NCI-H1417 (cell line): ENCODE data around the gene ITGAL.
A peak's percentile ranks its signal among the peaks of the same experiment; 100 is the strongest.
"Not testable (repeated sequence)": the region's sequence is repeated elsewhere in the genome, so short reads cannot be mapped to it uniquely, and the experiment has no call there.

Source experiments
- DNase-seq, 3 experiments: peaks; one replicate each; lab custom pipeline; 2025; lab: John Stamatoyannopoulos, UW

Gene ITGAL

GRCh38 chr16:30526137-30526822 is 53.7 kb downstream of the ITGAL start, which contains the start of gene ZNF768:
ZNF768 (minus strand) TSS chr16:30526566; CDS start chr16:30526413, 153 bp downstream.
- peak in 2 of 3 experiments; percentile 34 to 40 for DNase-seq

- peak; percentile 94 to 99 (median 99) for DNase-seq
Observed at GRCh38 chr16:30526823-30527634, 54.5 kb downstream of the ITGAL start.

DNA sequence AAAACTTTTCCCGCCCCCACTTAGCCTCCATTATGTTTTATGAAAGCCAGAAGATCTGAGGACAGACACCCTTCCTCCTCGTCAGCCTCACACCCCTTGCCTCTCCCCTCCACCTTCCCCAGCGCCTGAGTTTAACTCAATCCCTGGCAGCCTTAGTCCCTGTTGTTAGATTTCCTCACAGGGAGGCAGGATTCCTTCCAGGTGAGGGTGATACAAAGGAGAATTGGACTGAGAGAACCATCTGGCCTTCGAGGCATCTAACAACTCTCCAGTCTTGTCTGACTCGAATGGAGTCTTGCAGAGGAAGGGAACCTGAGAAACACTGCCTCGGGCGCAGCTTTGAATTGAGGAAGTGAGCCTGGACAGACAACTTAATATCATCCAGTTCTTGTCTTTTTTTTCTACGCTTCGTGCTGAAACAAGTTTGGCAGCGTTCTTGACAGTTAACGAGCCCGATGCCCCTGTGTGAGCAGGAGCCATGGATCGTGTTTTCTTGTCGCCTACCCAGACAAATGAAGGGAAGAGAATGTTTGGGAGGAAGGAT is 55.2 kb downstream of the ITGAL start:
- no peak for DNase-seq

GRCh38 chr16:30528799-30529457 is 56.4 kb downstream of the ITGAL start:
- no peak for DNase-seq

DNA sequence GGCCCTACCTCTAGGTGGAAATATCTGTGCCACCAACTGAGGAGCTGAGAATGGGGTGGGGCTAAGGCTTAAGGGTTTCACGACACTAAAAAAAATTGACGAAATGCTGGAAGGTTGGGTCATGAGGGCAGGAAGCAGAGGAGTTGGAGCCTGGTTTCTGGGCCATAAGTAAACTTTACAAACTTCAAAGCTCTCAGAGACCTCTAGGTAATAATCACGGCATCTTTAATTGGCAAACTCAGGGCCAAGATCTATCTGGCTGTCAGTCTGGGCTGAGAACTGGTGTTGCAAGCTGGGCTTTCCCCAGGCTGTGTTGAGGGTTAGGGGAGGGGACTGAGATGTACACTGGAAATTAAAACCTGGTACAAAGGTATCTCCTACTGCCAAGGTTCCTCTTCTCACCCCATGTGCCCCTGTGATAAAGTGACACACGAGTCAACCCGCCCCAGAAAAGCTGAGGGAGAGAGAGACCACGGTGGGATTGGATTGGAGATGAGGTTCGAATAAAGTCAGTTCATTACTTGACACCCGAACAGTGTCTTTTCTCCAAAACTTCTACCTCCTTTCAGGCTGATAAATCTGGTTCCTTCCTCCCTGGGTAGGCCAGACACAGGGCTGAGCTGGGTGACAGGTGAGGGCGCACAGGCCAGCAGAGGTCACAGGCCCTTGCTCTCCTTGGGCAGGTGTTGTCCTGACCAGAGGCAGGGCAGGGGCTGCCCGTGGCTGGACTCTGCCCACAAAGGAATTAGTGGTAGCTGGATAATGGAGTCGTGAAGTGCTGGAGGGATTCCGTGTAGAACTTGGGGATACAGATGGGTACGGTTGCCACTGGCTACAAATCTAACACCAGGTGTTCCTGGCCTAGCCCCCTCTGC is 57.9 kb downstream of the ITGAL start:
- no peak for DNase-seq

DNA sequence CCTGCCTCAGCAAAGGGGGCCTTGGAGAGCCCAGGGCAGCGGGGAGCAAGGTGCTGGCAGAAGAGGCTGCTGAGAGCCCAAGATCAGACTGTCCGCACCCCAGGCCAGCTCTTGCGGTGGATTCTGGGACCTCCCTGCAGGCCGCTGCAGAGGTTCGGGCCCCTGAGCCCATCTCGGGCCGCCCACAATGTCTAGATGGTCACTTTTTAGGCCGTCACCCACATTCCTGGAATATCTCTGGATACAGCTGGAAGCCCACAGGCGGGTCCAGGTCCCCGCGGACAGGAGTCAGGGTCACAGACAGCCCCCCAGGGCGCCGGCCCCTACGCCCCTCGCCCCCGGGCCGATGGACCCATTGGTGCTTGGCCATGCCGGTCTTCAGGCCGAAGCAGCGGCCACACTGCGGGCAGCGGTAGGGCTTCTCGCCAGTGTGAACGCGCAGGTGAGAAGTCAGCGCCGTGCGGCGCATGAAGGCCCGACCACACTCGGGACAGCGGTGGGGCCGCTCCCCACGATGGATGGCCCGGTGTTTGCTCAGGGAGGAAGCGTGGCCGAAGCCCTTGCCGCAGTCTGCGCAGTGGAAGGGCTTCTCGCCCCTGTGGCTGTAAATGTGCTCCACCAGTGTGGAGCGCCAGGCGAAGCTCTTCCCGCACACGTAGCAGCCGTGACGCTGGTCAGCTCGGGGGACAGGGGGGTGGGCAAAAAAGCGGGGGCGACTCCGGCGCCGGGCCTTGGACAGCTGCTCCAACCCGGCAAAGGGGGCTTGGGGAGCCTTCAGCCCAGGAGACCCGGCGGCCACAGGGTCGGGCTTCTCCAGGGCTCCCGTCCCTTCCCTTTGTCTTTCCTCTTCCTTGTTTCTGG is 60.0 kb downstream of the ITGAL start:
- DNase-seq, result no peak

GRCh38 chr16:30533146-30533522 is 60.6 kb downstream of the ITGAL start:
- no peak for DNase-seq

DNA sequence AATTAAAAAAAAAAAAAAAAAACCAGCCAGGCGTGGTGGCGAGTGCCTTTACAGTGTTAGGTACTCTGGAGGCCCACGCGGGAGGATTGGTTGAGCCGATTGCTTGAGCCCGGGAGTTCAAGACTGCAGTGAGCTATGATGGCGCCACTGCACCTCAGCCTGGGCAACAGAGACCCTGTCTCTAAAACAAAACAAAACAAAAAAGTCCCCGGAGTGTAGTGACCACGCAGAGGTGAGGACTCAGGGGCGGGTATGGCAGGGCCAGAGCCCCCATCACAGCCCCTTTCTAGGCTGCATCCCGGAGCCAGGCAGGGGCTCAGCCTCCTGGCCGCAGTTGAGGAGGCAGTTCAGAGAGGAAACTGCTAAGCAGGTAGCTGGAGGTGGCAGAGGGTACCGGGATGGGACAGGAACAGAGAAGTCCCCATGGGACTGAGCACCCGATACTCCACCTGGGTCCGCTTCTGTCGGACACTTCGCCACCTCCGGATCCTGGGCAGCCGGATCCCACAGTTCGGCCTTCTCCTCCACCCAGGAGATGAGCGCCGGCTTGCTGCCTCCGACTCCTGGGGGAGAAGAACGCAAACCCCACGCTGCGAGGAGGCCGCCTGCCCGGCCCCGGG is 61.3 kb downstream of the ITGAL start:
- DNase-seq, result peak in 1 of 3 experiments; percentile 33

DNA sequence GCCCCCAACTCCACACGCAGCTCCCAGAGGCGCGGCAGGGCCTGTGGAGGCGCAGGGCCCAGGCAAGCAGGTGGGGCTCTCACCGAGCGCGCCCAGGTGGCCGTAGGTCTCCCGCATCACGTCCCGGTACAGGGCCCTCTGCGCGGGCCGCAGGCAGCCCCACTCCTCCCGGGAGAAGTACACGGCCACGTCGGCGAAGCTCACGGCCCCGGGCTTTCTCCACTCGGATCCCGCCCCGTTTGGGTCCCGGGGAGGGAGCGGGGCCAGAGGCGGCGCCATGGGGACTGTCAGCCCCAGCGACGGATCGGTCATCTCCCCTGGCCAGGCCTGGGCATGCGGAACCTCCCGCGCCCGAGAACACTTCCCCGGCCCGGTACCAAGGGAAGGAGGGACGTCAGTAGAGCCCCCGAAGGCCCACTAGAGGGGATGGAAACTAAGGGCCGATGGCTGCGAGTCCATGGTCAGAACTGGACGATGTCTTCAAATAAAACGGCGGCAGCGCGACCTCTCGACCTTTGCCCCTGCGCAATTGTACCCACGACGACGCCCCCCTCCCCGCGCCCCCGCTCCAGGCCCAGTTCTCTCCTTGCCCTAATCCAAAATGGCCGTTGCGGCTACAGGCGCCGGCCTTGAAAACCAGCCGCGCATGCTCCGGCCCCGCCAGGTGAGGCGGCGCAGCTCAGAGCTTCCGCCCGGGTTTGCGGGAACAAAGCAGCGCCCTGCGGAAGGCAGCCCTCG is 62.0 kb downstream of the ITGAL start, which contains the start of gene ZNF747:
Gene ZNF747, minus strand, starts transcription at position 491 of the 738 bp plus-strand sequence. Its CDS starts 179 bp downstream, at position 312.
- peak; percentile 82 to 96 (median 94) for DNase-seq

- no peak for DNase-seq
Observed at GRCh38 chr16:30535106-30535776, 62.7 kb downstream of the ITGAL start.

DNA sequence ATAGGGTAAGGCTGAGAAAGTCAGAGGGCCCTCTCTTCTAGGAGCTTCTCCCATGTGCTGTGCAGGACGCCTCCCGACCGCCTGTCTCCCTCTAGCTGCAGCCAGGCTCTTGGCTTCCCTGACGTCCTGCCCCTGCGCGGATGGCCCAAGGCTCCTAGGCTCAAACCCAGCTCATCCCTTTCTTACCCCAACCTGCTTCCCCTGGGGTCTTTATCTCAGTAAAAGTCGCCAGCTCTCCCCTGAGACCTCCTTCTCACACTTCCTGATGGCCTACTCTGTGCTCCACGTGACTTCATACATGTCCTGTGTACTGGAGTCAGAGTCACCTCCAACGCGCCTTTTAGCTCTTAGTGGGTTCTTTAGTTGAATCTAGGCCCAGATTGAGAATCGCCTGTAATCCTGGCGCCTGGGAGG is 63.2 kb downstream of the ITGAL start:
- DNase-seq, result peak; percentile 5 to 75 (median 67)

DNA sequence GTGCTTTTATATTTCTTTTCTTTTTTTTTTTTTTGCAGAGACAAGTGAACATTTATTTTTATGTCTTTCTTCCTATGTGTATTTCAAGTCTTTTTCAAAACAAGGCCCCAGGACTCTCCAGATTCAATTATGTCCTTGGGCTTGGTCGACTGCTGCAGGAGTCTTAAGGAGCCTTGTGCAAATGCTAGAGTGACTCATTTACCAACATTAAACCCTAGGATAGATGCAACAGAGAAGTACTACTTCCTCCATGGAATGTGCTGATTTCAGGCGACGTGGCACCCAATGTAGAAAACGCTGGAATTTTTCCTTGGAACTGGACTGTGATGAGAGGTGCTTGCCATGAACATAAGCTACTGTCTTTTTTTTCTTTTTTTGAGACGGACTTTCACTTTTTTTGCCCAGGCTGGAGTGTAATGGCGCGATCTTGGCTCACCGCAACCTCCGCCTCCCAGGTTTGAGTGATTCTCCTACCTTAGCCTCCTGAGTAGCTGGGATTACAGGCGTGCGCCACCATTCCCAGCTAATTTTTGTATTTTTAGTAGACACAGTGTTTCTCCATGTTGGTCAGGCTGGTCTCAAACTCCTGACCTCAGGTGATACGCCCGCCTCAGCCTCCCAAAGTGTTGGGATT is 64.0 kb downstream of the ITGAL start:
- DNase-seq, result not testable (repeated sequence)

DNA sequence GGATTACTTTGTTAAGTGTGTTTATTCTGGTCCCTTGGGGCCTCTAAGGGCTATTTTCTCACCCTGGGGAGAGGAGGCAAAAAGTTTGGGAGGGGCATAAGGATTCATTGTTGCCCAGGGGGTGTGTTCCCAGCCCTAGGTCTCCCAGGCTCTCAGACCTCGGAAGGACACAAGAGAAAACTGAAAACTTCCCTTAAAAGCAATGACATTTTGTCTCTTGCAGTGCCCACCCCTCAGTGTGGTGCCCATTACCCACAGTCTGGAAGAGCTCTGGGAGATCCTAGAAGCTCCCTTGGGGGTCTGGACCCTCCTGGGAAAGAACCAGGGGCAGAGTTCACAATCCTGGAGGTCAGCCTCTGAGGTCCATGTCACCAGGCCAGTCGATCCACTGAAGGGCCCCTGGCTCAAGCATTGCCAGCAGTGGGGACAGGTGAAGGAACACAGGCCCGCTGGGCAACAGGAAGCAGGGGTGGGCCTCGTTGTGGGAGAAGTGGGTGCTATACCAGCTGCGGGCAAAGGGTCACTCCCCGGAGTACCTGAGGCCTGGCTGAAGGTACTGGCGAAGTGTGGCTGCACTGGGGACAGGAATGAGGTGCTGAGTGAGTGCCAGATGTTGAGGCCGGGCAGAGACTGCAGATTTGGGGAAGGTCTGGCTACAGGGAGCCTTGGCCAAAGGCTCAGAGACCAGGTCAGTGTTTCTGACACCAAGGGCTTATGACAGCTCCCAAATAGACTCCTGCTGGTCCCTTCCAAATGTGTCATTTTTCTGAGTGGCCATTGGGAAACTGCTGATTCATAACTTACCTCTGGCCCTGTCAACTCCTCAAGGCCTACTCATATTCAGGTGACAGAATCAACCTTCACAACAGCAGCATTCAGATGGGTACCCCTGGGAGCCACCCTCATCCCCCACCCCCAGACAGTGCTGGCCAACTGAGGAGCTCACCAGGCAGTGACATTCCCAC is 66.7 kb downstream of the ITGAL start:
- DNase-seq, result no peak

GRCh38 chr16:30539986-30540526 is 67.5 kb downstream of the ITGAL start:
- not testable (repeated sequence) for DNase-seq

DNA sequence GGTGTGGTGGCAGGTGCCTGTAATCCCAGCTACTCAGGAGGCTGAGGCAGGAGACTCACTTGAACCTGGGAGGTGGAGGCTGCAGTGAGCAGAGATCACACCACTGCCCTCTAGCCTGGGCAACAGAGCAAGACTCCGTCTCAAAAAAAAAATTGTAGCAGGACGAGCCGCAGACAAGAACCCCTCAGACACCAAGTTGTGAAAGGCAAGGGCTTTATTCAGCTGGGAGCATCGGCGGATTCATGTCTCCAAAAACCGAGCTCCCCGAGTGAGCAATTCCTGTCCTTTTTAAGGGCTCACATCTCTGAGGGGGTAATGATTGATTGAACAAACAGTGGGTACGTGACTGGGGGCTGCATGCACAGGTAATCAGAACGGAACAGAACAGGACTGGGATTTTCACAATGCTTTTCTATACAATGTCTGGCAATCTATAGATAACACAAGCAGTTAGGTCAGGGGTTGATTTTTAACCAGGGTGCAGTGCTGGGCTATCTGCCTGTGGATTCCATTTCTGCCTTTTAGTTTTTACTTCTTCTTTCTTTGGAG is 68.4 kb downstream of the ITGAL start:
- DNase-seq, result not testable (repeated sequence)
